Measurements from ENCODE around the gene SLC51A.
"Not testable (repeated sequence)": the region's sequence is repeated elsewhere in the genome, so short reads cannot be mapped to it uniquely, and the experiment has no call there.

SLC51A gene

GRCh38 chr3:196193736-196194541 is 22.4 kb upstream of the SLC51A start:
- no peak for DNase-seq

GRCh38 chr3:196194542-196194915 is 21.8 kb upstream of the SLC51A start:
- no peak for DNase-seq

GRCh38 chr3:196195664-196196265 is 20.6 kb upstream of the SLC51A start:
- DNase-seq: no peak

- no peak for DNase-seq
These were observed 18.8 kb upstream of the SLC51A start for GRCh38 chr3:196197524-196197923.

GRCh38 chr3:196198081-196198675 is 18.2 kb upstream of the SLC51A start:
- no peak for DNase-seq

- no peak for DNase-seq
These were observed 17.3 kb upstream of the SLC51A start for GRCh38 chr3:196198771-196199753.

GRCh38 chr3:196202516-196202970 is 13.8 kb upstream of the SLC51A start:
- DNase-seq: no peak

GRCh38 chr3:196203846-196204245 is 12.5 kb upstream of the SLC51A start:
- DNase-seq: no peak

- not testable (repeated sequence) for DNase-seq
These were observed 10.7 kb upstream of the SLC51A start for GRCh38 chr3:196205442-196206205.

GRCh38 chr3:196207159-196207832 is 9.0 kb upstream of the SLC51A start:
- no peak for DNase-seq

GRCh38 chr3:196207833-196208607 is 8.3 kb upstream of the SLC51A start:
- DNase-seq: peak; percentile 80

- no peak for DNase-seq
These were observed 7.2 kb upstream of the SLC51A start for GRCh38 chr3:196208942-196209695.

- not testable (repeated sequence) for DNase-seq
These were observed 6.2 kb upstream of the SLC51A start for GRCh38 chr3:196209944-196210672.

- DNase-seq: no peak
These were observed 5.4 kb upstream of the SLC51A start, which contains the start of gene ZDHHC19 for GRCh38 chr3:196210673-196211556. TSS of gene ZDHHC19 (minus strand) at chr3:196211400. CDS start at chr3:196211315, 85 bp downstream.

- no peak for DNase-seq
These were observed 1.4 kb upstream of the SLC51A start for GRCh38 chr3:196214783-196215441.

GRCh38 chr3:196215493-196216020 is 777 bp upstream of the SLC51A start:
- no peak for DNase-seq

- DNase-seq: no peak
These were observed 412 bp downstream of the SLC51A start for GRCh38 chr3:196216681-196217211.
